DND-41 (cell line): Measurements from ENCODE around the gene ZCWPW1.
"Not testable (repeated sequence)": the region's sequence is repeated elsewhere in the genome, so short reads cannot be mapped to it uniquely, and the experiment has no call there.

Source experiments
- ATAC-seq: fragments of 200-7000 bp; cut with Tn5 transposase; 3 replicates; pipeline ENCODE4 v1.9.1; 2021; ENCODE audit warnings: low read depth; ENCODE audit not compliant: insufficient read depth
- DNase-seq: peaks from one replicate; pipeline ENCODE4 v3.0.0-alpha.2; 2020
- H2AFZ ChIP-seq: 2 replicates; pipeline ENCODE4 v1.6.0; 2012; ENCODE audit warnings: low read depth, low read length
- H3K27ac ChIP-seq: 2 replicates; pipeline ENCODE4 v1.5.1; 2012; ENCODE audit warnings: low read length, inconsistent platforms
- H3K27me3 ChIP-seq: fragments of 200-600 bp; sonication (generic); 2 replicates; pipeline ENCODE4 v1.6.0; 2012; ENCODE audit warnings: low read length, mild to moderate bottlenecking, inconsistent platforms; ENCODE audit not compliant: insufficient read depth, poor library complexity
- H3K36me3 ChIP-seq: 2 replicates; pipeline ENCODE4 v1.5.1; 2012; ENCODE audit warnings: low read length, inconsistent platforms; ENCODE audit not compliant: insufficient read depth
- H3K4me1 ChIP-seq: 2 replicates; pipeline ENCODE4 v1.5.1; 2012; ENCODE audit warnings: mild to moderate bottlenecking, low read length; ENCODE audit not compliant: insufficient read depth
- H3K4me2 ChIP-seq: 2 replicates; pipeline ENCODE4 v1.6.0; 2012; ENCODE audit warnings: mild to moderate bottlenecking, moderate library complexity, low read length, inconsistent platforms; ENCODE audit not compliant: insufficient read depth
- H3K4me3 ChIP-seq, 2 experiments: fragments of 200-600 bp in 1 of 2; shearing (Covaris generic) in 1 of 2; 2 replicates each; pipeline ENCODE4 v1.5.1; 2012 to 2016; ENCODE audit warnings: inconsistent platforms in 2 of 2, low read length in 2 of 2, mild to moderate bottlenecking in 2 of 2, low read depth in 1 of 2, moderate library complexity in 1 of 2
- H3K79me2 ChIP-seq: 2 replicates; pipeline ENCODE4 v1.6.0; 2012; ENCODE audit warnings: low read length, inconsistent platforms; ENCODE audit not compliant: insufficient read depth
- H3K9ac ChIP-seq: 2 replicates; pipeline ENCODE4 v1.6.0; 2012; ENCODE audit warnings: low read depth, mild to moderate bottlenecking, inconsistent platforms, low read length, moderate library complexity
- H3K9me3 ChIP-seq: 2 replicates; pipeline ENCODE4 v1.5.1; 2012; ENCODE audit warnings: low read length, moderate library complexity, mild to moderate bottlenecking, inconsistent platforms; ENCODE audit not compliant: insufficient read depth, severe bottlenecking
- H4K20me1 ChIP-seq: 2 replicates; pipeline ENCODE4 v1.6.0; 2012; ENCODE audit warnings: low read length; ENCODE audit not compliant: insufficient read depth
- EZH2 ChIP-seq: IDR thresholded peaks from 3 replicates; pipeline ENCODE4 v1.6.1; 2012; ENCODE audit warnings: borderline replicate concordance, low read depth, mild to moderate bottlenecking, moderate library complexity, low read length, inconsistent platforms; ENCODE audit not compliant: severe bottlenecking
- TF ChIP-seq, protein P1 (sequence below): IDR thresholded peaks from 2 replicates; pipeline ENCODE4 v1.5.1; 2012; ENCODE audit warnings: borderline replicate concordance, low read length, moderate library complexity, mild to moderate bottlenecking; ENCODE audit not compliant: poor library complexity, severe bottlenecking; ENCODE audit errors: extremely low read depth

The ZCWPW1 gene

DNA sequence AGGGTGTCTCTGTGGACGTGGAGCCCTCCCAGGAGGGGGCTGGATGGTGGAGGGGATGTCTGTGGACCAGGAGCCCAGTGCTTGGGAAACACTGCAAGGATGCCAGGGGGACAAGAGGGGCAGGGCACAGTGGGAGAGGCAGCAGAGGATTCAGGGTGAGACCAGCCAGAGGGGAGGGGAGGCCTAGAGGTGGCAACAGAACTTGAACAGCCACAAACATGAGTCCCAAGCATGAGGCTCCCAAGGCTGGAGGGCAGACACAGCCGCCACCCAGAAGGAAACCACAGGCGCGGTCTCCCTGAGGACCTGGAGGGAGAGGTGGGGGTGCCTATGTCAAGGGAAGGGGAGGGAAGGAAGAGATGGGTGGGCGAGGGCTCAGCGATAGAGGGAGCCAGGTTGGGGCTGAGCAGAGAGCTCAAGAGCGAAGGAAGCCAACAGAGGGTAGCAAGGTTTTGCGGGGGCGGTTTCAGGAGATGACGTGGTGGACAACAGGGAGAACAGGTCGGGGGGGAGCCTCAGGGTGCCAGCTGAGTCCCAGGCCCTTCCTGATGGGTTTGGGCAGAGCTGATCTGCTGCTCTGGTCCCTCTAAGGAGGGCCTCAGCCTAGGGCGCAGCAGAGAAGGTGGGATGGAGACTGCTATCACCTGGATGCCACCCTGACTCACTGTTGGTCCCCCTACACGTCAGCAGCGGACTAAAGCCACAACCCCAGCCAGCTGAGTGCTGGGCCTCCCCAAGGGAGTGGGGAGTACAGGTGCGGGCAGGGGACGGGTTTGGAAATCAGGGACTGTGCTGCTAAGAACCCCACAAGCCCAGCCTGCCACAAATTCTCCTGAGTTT, 61.9 kb downstream of the ZCWPW1 start:
- Histone ChIP-seq H3K27me3 (no peaks in the 10 kb centered on the region), H4K20me1 (peaks cover 3% of the 10 kb centered on the region; the same call in 1 of the 2 replicates), H3K9ac (no peak overlapping the region), H3K4me2 (no peak overlapping the region), H3K4me1 (peaks cover 3% of the 10 kb centered on the region; the same call in 1 of the 2 replicates), H3K36me3 (peaks cover 58% of the 10 kb centered on the region), H2AFZ (no peak overlapping the region), H3K4me3 (no peak overlapping the region), H3K9me3 (no peaks in the 10 kb centered on the region), H3K27ac (no peak overlapping the region), H3K79me2 (no peaks in the 10 kb centered on the region)
- ATAC-seq (peak; percentile 23), DNase-seq (peak; percentile 41)
- TF ChIP-seq, protein P1, sequence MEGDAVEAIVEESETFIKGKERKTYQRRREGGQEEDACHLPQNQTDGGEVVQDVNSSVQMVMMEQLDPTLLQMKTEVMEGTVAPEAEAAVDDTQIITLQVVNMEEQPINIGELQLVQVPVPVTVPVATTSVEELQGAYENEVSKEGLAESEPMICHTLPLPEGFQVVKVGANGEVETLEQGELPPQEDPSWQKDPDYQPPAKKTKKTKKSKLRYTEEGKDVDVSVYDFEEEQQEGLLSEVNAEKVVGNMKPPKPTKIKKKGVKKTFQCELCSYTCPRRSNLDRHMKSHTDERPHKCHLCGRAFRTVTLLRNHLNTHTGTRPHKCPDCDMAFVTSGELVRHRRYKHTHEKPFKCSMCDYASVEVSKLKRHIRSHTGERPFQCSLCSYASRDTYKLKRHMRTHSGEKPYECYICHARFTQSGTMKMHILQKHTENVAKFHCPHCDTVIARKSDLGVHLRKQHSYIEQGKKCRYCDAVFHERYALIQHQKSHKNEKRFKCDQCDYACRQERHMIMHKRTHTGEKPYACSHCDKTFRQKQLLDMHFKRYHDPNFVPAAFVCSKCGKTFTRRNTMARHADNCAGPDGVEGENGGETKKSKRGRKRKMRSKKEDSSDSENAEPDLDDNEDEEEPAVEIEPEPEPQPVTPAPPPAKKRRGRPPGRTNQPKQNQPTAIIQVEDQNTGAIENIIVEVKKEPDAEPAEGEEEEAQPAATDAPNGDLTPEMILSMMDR, result no peak
- no peak for TF ChIP-seq EZH2

DNA sequence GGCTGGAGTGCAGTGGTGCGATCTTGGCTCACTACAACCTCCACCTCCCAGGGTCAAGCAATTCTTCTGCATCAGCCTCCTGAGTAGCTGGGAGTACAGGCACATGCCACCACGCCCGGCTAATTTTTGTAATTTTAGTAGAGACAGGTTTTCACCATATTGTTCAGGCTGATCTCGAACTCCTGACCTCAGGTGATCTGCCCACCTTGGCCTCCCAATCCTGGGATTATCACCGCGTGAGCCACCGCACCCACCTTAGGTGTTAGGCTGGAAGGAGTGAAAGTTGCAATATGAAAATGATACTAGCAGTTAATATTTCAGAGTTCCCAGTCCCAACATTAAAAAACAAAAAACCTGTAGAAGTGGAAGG, 62.5 kb downstream of the ZCWPW1 start:
- not testable (repeated sequence) for H3K4me3 ChIP-seq, H3K79me2 ChIP-seq, H3K27me3 ChIP-seq, H3K4me2 ChIP-seq, H3K27ac ChIP-seq, H4K20me1 ChIP-seq, H2AFZ ChIP-seq, H3K9ac ChIP-seq, ATAC-seq, H3K4me1 ChIP-seq, H3K9me3 ChIP-seq, DNase-seq
- peaks cover 64% of the 10 kb centered on the region for H3K36me3 ChIP-seq

DNA sequence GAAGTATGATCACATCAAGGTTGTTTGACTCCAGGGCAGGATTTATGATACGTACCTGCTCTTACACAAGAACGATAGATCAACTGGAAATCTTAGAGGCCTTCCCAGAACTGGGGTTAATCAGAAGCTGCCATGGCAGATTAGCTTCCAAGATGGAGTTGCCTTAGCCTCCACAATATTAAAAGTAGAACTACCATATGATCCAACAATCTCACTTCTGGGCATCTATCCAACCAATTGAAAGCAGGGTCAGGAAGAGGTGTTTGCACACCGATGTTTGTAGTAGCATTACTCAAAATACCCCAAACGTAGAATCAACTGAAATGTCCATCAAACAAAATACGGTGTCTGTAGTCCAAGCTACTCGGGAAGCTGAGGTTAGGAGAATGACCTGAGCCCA, 64.0 kb downstream of the ZCWPW1 start:
- Histone ChIP-seq H3K27me3 (no peaks in the 10 kb centered on the region), H3K4me2 (no peak overlapping the region), H3K9me3 (no peaks in the 10 kb centered on the region), H3K9ac (no peak overlapping the region), H3K36me3 (peaks cover 76% of the 10 kb centered on the region), H3K4me1 (no peaks in the 10 kb centered on the region), H3K79me2 (no peaks in the 10 kb centered on the region), H3K4me3 (no peak overlapping the region), H3K27ac (no peak overlapping the region), H2AFZ (no peak overlapping the region), H4K20me1 (peaks cover 3% of the 10 kb centered on the region; the same call in 1 of the 2 replicates)
- TF ChIP-seq, protein P1, result no peak
- TF ChIP-seq EZH2, result no peak
- ATAC-seq (no peak), DNase-seq (no peak)

DNA sequence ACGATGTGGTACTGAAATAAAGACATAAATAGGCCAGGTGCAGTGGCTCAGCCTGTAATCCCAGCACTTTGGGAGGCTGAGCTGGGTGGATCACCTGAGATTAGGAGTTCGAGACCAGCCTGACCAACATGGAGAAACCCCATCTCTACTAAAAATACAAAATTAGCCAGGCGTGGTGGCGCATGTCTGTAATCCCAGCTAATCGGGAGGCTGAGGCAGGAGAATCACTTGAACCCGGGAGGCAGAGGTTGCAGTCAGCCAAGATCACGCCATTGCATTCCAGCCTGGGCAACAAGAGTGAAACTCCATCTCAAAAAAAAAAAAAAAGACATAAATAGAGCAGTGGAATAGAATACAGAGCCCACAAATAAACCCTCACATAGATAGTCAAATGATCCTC, 64.7 kb downstream of the ZCWPW1 start:
- H3K4me3 ChIP-seq, H3K4me2 ChIP-seq, H4K20me1 ChIP-seq, H3K27me3 ChIP-seq, H3K79me2 ChIP-seq, H3K27ac ChIP-seq, H3K9ac ChIP-seq, H3K4me1 ChIP-seq, ATAC-seq, DNase-seq, H3K9me3 ChIP-seq, H2AFZ ChIP-seq: not testable (repeated sequence)
- peaks cover 78% of the 10 kb centered on the region for H3K36me3 ChIP-seq
